HG03520 (cell line): Measurements from ENCODE around the gene UBE2K.
"Not testable (repeated sequence)": the region's sequence is repeated elsewhere in the genome, so short reads cannot be mapped to it uniquely, and the experiment has no call there.

ENCODE experiments used
- ATAC-seq: cut with Tn5 transposase; IDR thresholded peaks from one replicate; pipeline ENCODE4 v1.9.1; 2021; ENCODE audit warnings: mild to moderate bottlenecking, moderate library complexity; ENCODE audit not compliant: unreplicated experiment

UBE2K gene

GRCh38 chr4:39721788-39722187 lies 23.9 kb downstream of the UBE2K start:
- no peak for ATAC-seq

- ATAC-seq = no peak
These were observed 31.6 kb downstream of the UBE2K start for GRCh38 chr4:39729557-39729956.

- no peak for ATAC-seq
These were observed 32.1 kb downstream of the UBE2K start for GRCh38 chr4:39730072-39730471.

GRCh38 chr4:39731908-39732307 lies 34.0 kb downstream of the UBE2K start:
- no peak for ATAC-seq

GRCh38 chr4:39732728-39733127 lies 34.8 kb downstream of the UBE2K start:
- ATAC-seq = no peak

GRCh38 chr4:39739591-39739990 lies 41.7 kb downstream of the UBE2K start:
- not testable (repeated sequence) for ATAC-seq

GRCh38 chr4:39741401-39741800 lies 43.5 kb downstream of the UBE2K start:
- no peak for ATAC-seq

- ATAC-seq = no peak
These were observed 48.0 kb downstream of the UBE2K start for GRCh38 chr4:39745920-39746319.

GRCh38 chr4:39750216-39750615 lies 52.3 kb downstream of the UBE2K start:
- ATAC-seq = no peak

- no peak for ATAC-seq
These were observed 56.4 kb downstream of the UBE2K start for GRCh38 chr4:39754309-39754708.

GRCh38 chr4:39756159-39756558 lies 58.2 kb downstream of the UBE2K start:
- ATAC-seq = no peak

GRCh38 chr4:39758176-39758575 lies 60.2 kb downstream of the UBE2K start:
- no peak for ATAC-seq

GRCh38 chr4:39759569-39759968 lies 61.6 kb downstream of the UBE2K start:
- ATAC-seq = no peak

GRCh38 chr4:39761005-39761667 lies 63.2 kb downstream of the UBE2K start:
- ATAC-seq = no peak

- ATAC-seq = no peak
These were observed 66.0 kb downstream of the UBE2K start for GRCh38 chr4:39763714-39764572.

- no peak for ATAC-seq
These were observed 72.1 kb downstream of the UBE2K start for GRCh38 chr4:39770005-39770404.

- no peak for ATAC-seq
These were observed 72.5 kb downstream of the UBE2K start for GRCh38 chr4:39770471-39770870.

- ATAC-seq = no peak
These were observed 73.2 kb downstream of the UBE2K start for GRCh38 chr4:39770969-39771724.

- not testable (repeated sequence) for ATAC-seq
These were observed 84.1 kb downstream of the UBE2K start for GRCh38 chr4:39781988-39782387.

- no peak for ATAC-seq
These were observed 87.1 kb downstream of the UBE2K start for GRCh38 chr4:39785083-39785482.

- no peak for ATAC-seq
These were observed 88.9 kb downstream of the UBE2K start for GRCh38 chr4:39786838-39787237.

GRCh38 chr4:39792128-39792527 lies 94.2 kb downstream of the UBE2K start:
- no peak for ATAC-seq
